ENCODE data around the gene IP6K3.

IP6K3 gene

GRCh38 chr6:33747823-33748222 lies 1.1 kb upstream of the IP6K3 start:
- Histone ChIP-seq H3K27me3 (ENCODE audit: control insufficient read depth, low read length) (peaks cover 25% of the 10 kb centered on the region), H3K4me2 (ENCODE audit: low read length) (no peak overlapping the region), H3K79me2 (ENCODE audit: control insufficient read depth, low read length) (no peaks in the 10 kb centered on the region), H3K4me1 (ENCODE audit: control insufficient read depth, low read length) (no peaks in the 10 kb centered on the region), H3K9me2 (replicated peaks; ENCODE audit: control insufficient read depth, low read length) (no peaks in the 10 kb centered on the region), H3K27ac (ENCODE audit: low read depth, low read length) (no peak overlapping the region), H3K4me3 (ENCODE audit: low read length) (no peak overlapping the region), H3K9me3 (ENCODE audit: control insufficient read depth, insufficient read depth, low read length) (no peaks in the 10 kb centered on the region), H3K36me3 (ENCODE audit: control insufficient read depth, low read length) (no peaks in the 10 kb centered on the region), H3F3A (ENCODE audit: control insufficient read depth, insufficient read depth) (no peaks in the 10 kb centered on the region), H4K20me1 (ENCODE audit: control insufficient read depth, insufficient read depth, low read depth, low read length) (no peaks in the 10 kb centered on the region)
- TF ChIP-seq EZH2phosphoT487 (IDR thresholded peaks at IDR 0.05; ENCODE audit: borderline replicate concordance, low read length), result no peak
- no peak for TF ChIP-seq CTCF (IDR thresholded peaks at IDR 0.05; ENCODE audit: low read depth, low read length, poor library complexity, severe bottlenecking)

GRCh38 chr6:33746036-33746600 lies 587 bp downstream of the IP6K3 start:
- Histone ChIP-seq H3K9me3 (ENCODE audit: control insufficient read depth, insufficient read depth, low read length) (no peaks in the 10 kb centered on the region), H3K4me2 (ENCODE audit: low read length) (no peak overlapping the region), H3K79me2 (ENCODE audit: control insufficient read depth, low read length) (no peaks in the 10 kb centered on the region), H3K4me1 (ENCODE audit: control insufficient read depth, low read length) (no peaks in the 10 kb centered on the region), H3K27me3 (ENCODE audit: control insufficient read depth, low read length) (peaks cover 35% of the 10 kb centered on the region), H3K9me2 (replicated peaks; ENCODE audit: control insufficient read depth, low read length) (no peaks in the 10 kb centered on the region), H3F3A (ENCODE audit: control insufficient read depth, insufficient read depth) (no peaks in the 10 kb centered on the region), H4K20me1 (ENCODE audit: control insufficient read depth, insufficient read depth, low read depth, low read length) (no peaks in the 10 kb centered on the region), H3K36me3 (ENCODE audit: control insufficient read depth, low read length) (no peaks in the 10 kb centered on the region), H3K4me3 (ENCODE audit: low read length) (no peak overlapping the region), H3K27ac (ENCODE audit: low read depth, low read length) (no peak overlapping the region)
- TF ChIP-seq EZH2phosphoT487 (IDR thresholded peaks at IDR 0.05; ENCODE audit: borderline replicate concordance, low read length) (no peak), CTCF (IDR thresholded peaks at IDR 0.05; ENCODE audit: low read depth, low read length, poor library complexity, severe bottlenecking) (no peak)

GRCh38 chr6:33745548-33745947 lies 1.2 kb downstream of the IP6K3 start:
- Histone ChIP-seq H3K36me3 (ENCODE audit: control insufficient read depth, low read length) (no peaks in the 10 kb centered on the region), H4K20me1 (ENCODE audit: control insufficient read depth, insufficient read depth, low read depth, low read length) (no peaks in the 10 kb centered on the region), H3K79me2 (ENCODE audit: control insufficient read depth, low read length) (no peaks in the 10 kb centered on the region), H3K9me3 (ENCODE audit: control insufficient read depth, insufficient read depth, low read length) (no peaks in the 10 kb centered on the region), H3K4me3 (ENCODE audit: low read length) (no peak overlapping the region), H3K4me1 (ENCODE audit: control insufficient read depth, low read length) (no peaks in the 10 kb centered on the region), H3K9me2 (replicated peaks; ENCODE audit: control insufficient read depth, low read length) (no peaks in the 10 kb centered on the region), H3K27ac (ENCODE audit: low read depth, low read length) (no peak overlapping the region), H3F3A (ENCODE audit: control insufficient read depth, insufficient read depth) (no peaks in the 10 kb centered on the region), H3K27me3 (ENCODE audit: control insufficient read depth, low read length) (peaks cover 33% of the 10 kb centered on the region), H3K4me2 (ENCODE audit: low read length) (no peak overlapping the region)
- no peak for TF ChIP-seq EZH2phosphoT487 (IDR thresholded peaks at IDR 0.05; ENCODE audit: borderline replicate concordance, low read length)

DNA sequence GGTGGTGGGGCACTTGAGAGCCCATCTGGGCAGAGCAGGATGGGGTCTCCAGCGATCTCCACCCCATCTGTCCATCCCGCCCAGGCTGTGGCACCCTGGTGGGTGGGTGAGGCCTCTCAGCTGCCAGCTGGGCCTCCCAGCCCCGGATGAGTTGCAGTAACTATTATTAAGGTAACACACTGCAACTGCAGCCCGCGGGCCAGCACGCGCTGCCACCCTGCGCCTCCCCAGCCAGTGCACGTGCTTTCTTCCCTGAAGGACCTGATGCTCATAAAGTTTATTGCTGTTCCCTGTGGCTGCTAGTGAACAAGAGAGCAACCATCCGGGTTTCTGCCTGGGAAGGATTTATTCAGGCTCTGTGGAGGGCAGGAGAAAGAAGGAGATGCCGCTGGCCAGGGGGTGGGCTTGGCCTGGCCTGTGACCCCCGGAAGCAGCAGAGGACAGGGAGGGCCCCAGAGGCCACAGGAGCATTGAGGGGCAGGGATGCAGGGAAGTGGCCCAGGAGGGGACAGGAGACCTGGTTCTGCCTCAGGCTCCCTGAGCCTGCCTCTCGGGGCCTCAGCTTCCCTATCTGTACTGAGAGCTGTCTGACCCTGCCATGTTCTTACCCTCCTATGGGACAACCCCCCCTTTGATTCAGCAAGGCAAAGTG lies 1.7 kb downstream of the IP6K3 start:
- no peaks in the 10 kb centered on the region for H3K9me3 ChIP-seq (ENCODE audit: control insufficient read depth, insufficient read depth, low read length)
- no peaks in the 10 kb centered on the region for H4K20me1 ChIP-seq (ENCODE audit: control insufficient read depth, insufficient read depth, low read depth, low read length)
- H3K4me3 ChIP-seq (ENCODE audit: low read length), result no peak overlapping the region
- no peaks in the 10 kb centered on the region for H3K4me1 ChIP-seq (ENCODE audit: control insufficient read depth, low read length)
- no peaks in the 10 kb centered on the region for H3K79me2 ChIP-seq (ENCODE audit: control insufficient read depth, low read length)
- peaks cover 29% of the 10 kb centered on the region for H3K27me3 ChIP-seq (ENCODE audit: control insufficient read depth, low read length)
- no peaks in the 10 kb centered on the region for H3F3A ChIP-seq (ENCODE audit: control insufficient read depth, insufficient read depth)
- H3K27ac ChIP-seq (ENCODE audit: low read depth, low read length), result no peak overlapping the region
- H3K4me2 ChIP-seq (ENCODE audit: low read length), result no peak overlapping the region
- H3K36me3 ChIP-seq (ENCODE audit: control insufficient read depth, low read length), result no peaks in the 10 kb centered on the region
- H3K9me2 ChIP-seq (replicated peaks; ENCODE audit: control insufficient read depth, low read length), result no peaks in the 10 kb centered on the region
- TF ChIP-seq EZH2phosphoT487 (IDR thresholded peaks at IDR 0.05; ENCODE audit: borderline replicate concordance, low read length), result no peak
- TF ChIP-seq CTCF (IDR thresholded peaks at IDR 0.05; ENCODE audit: low read depth, low read length, poor library complexity, severe bottlenecking), result no peak

Data from DOHH2 (cell line).